ENCODE measurements around the gene RBM48.

The RBM48 gene

GRCh38 chr7:92547579-92547978 is 19.0 kb downstream of the RBM48 start:
- in situ Hi-C loops (cut with HindIII; ENCODE audit: low pct_ligation_motif_present, low sequenced_read_pairs): no loop called here
- no peak overlapping the region for H3K27ac ChIP-seq
- no peak overlapping the region for H3K4me3 ChIP-seq (ENCODE audit: low read depth, low read length)
- no peak for TF ChIP-seq CTCF (IDR thresholded peaks at IDR 0.05; ENCODE audit: low read depth, low read length, missing control alignments)
- H3K27me3 ChIP-seq (replicated peaks): no peaks in the 10 kb centered on the region
- DNase-seq: no peak
- no peaks in the 10 kb centered on the region for H3K36me3 ChIP-seq (replicated peaks)

- no peak overlapping the region for H3K4me3 ChIP-seq (ENCODE audit: low read depth, low read length)
- no peak overlapping the region for H3K27ac ChIP-seq
- H3K36me3 ChIP-seq (replicated peaks): no peaks in the 10 kb centered on the region
- in situ Hi-C loops (cut with HindIII; ENCODE audit: low pct_ligation_motif_present, low sequenced_read_pairs): no loop called here
- TF ChIP-seq CTCF (IDR thresholded peaks at IDR 0.05; ENCODE audit: low read depth, low read length, missing control alignments): no peak
- no peak for DNase-seq
- H3K27me3 ChIP-seq (replicated peaks): no peaks in the 10 kb centered on the region
Observed at GRCh38 chr7:92550194-92550593, 21.6 kb downstream of the RBM48 start.

- H3K27ac ChIP-seq: no peak overlapping the region
- H3K4me3 ChIP-seq (ENCODE audit: low read depth, low read length): no peak overlapping the region
- in situ Hi-C loops (cut with HindIII; ENCODE audit: low pct_ligation_motif_present, low sequenced_read_pairs): no loop called here
- no peaks in the 10 kb centered on the region for H3K27me3 ChIP-seq (replicated peaks)
- no peak for DNase-seq
- TF ChIP-seq CTCF (IDR thresholded peaks at IDR 0.05; ENCODE audit: low read depth, low read length, missing control alignments): no peak
- H3K36me3 ChIP-seq (replicated peaks): peaks cover 7% of the 10 kb centered on the region
Observed at GRCh38 chr7:92557249-92557648, 28.7 kb downstream of the RBM48 start.

- no peaks in the 10 kb centered on the region for H3K27me3 ChIP-seq (replicated peaks)
- H3K27ac ChIP-seq: no peak overlapping the region
- in situ Hi-C loops (cut with HindIII; ENCODE audit: low pct_ligation_motif_present, low sequenced_read_pairs): no loop called here
- no peak for TF ChIP-seq CTCF (IDR thresholded peaks at IDR 0.05; ENCODE audit: low read depth, low read length, missing control alignments)
- DNase-seq: no peak
- peaks cover 12% of the 10 kb centered on the region for H3K36me3 ChIP-seq (replicated peaks)
- no peak overlapping the region for H3K4me3 ChIP-seq (ENCODE audit: low read depth, low read length)
Observed at GRCh38 chr7:92557808-92558362, 29.3 kb downstream of the RBM48 start.

DNA sequence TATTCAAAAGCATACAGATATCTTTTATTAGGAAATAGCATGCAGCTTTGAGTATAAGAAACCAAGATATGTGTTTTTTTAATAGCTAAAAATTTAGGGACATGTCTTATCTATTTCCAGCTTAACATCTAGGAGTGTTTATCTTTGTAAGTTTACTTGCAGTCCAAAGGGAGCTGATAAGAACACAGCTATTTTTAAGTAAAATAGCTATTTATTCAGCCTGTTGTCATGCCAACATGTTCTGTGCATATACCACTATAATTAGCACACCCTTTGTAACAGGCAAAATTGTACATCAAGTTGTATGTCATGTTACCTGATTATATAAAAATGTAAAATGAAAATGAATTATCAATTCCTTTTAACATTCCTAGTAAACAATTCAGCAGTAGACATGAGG is 32.0 kb downstream of the RBM48 start:
- no peak for DNase-seq
- in situ Hi-C loops (cut with HindIII; ENCODE audit: low pct_ligation_motif_present, low sequenced_read_pairs): no loop called here

More for the DNA sequence above, 32.0 kb downstream of the RBM48 start:
- Histone ChIP-seq H3K27me3 (replicated peaks) (no peaks in the 10 kb centered on the region), H3K36me3 (replicated peaks) (peaks cover 21% of the 10 kb centered on the region), H3K27ac (no peak overlapping the region), H3K4me3 (ENCODE audit: low read depth, low read length) (no peak overlapping the region)
- no peak for TF ChIP-seq CTCF (IDR thresholded peaks at IDR 0.05; ENCODE audit: low read depth, low read length, missing control alignments)
